GM12874 (cell line): ENCODE results near the gene RABEP1.

Experiments used
- TF ChIP-seq, protein P1 (sequence below): IDR thresholded peaks from 2 replicates; pipeline ENCODE4 v1.5.1; 2011; ENCODE audit warnings: low read depth, mild to moderate bottlenecking, control low read depth, low read length, moderate library complexity; ENCODE audit not compliant: insufficient read depth

RABEP1 gene

DNA sequence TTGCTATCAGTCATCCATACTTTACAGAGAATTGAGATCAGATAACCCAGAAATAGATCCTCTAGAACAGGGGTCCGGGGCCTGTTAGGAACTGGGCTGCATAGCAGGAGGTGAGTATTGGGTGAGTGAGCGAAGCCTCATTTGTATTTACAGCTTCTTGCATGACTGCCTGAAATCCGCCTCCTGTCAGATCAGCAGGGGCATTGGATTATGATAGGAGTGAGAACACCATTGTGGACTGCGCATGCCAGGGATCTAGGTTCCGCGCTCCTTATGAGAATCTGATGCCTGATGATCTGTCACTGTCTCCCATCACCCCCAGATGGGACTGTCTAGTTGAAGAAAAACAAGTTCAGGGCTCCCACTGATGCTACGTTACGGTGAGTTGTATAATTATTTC lies 34.5 kb upstream of the RABEP1 start:
- TF ChIP-seq, protein P1, sequence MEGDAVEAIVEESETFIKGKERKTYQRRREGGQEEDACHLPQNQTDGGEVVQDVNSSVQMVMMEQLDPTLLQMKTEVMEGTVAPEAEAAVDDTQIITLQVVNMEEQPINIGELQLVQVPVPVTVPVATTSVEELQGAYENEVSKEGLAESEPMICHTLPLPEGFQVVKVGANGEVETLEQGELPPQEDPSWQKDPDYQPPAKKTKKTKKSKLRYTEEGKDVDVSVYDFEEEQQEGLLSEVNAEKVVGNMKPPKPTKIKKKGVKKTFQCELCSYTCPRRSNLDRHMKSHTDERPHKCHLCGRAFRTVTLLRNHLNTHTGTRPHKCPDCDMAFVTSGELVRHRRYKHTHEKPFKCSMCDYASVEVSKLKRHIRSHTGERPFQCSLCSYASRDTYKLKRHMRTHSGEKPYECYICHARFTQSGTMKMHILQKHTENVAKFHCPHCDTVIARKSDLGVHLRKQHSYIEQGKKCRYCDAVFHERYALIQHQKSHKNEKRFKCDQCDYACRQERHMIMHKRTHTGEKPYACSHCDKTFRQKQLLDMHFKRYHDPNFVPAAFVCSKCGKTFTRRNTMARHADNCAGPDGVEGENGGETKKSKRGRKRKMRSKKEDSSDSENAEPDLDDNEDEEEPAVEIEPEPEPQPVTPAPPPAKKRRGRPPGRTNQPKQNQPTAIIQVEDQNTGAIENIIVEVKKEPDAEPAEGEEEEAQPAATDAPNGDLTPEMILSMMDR, result no peak

DNA sequence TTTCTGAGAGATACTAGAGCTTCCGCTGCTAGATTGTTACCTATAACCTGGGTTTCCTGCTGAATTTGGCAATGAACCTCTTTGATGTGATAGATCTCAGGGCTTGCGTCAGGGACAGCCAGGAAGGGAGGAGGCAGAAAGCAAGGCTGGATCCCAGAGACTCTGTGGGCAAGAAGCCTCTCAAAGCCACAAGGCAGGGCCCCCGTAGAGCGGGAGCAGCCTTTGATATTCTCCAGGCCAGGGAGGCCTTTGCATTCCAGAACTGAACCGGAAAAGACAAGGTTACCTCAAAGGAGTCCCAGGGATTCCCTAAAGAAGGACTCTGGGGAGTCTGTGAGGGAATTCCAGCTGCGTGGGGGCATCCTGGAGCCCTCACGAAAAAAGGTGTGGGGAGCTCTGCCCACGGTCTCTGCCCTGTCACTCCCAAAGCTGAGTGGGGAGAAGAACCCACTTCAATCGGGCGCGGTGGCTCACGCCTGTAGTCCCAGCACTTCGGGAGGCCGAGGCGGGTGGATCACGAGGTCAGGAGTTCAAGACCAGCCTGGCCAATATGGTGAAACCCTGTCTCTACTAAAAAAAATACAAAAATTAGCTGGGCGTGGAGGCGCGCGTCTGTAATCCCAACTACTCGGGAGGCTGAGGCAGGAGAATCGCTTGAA lies 33.1 kb upstream of the RABEP1 start:
- TF ChIP-seq, protein P1, result no peak

DNA sequence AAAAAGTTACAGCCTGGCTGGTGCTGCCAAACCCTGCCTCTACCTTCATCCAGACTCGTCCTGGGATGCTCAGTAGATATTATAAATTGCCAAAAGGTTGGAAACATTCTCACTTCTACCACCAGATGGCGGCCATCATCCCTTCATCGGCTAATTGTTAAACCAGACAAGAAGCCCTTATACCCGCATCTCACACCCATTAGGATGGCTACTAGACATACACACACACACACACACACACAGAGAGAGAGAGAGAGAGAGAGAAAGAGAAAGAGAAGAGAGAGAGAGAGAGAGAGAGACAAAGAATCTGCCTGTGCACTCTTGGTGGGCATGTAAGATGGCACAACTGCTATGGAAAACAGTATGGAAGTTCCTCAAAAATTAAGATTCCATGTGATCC lies 32.5 kb upstream of the RABEP1 start:
- TF ChIP-seq, protein P1, result peak; percentile 57

DNA sequence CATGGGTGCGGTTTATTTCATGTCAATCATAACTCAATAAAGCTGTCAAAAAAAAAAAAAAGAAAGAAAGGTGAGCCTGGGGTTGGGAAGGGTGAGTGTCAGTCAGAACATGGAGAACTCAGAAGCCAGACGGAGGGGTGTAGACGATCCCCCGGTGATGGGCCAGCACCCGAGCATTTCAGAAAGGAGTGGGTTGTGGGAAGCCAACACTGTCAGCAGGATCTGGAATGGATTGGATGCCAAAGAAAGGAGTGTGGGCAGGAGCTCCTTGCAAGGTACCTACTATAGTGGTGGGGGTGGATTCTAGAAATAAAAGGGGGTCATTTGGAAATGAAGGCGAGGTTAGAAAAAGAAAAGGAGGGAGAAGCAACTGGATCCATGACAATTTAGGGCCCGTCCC lies 27.7 kb upstream of the RABEP1 start:
- TF ChIP-seq, protein P1, result no peak

DNA sequence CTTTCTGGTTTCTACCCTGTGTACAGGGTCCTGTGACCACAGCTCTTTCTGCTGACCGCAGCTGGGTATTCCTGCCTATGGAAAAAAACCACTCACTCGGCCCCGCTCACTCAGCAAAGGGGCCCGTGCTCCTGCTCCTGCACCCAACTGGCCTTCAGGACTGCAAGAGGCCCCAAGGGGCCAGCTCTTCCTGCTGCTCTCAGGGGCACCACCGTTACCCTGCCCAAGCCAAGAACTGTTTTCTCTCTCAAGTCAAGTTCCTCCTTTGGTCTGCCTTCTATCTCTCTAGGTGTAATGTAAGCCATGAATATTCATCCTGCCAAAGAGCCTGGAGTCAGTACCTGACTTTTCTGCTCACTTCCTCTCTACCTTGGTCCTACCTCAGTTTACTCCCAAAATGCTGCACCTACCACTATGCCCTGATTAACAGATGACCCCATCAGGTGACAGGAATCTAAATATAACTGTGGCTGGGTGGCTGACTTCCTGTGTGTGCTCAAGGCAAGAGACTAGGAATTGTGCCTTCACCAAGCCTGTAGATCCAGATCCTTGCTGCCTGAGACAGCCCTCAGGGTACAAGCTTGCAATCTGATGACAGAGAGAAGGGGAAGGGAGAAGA lies 27.1 kb upstream of the RABEP1 start:
- TF ChIP-seq, protein P1, result no peak

DNA sequence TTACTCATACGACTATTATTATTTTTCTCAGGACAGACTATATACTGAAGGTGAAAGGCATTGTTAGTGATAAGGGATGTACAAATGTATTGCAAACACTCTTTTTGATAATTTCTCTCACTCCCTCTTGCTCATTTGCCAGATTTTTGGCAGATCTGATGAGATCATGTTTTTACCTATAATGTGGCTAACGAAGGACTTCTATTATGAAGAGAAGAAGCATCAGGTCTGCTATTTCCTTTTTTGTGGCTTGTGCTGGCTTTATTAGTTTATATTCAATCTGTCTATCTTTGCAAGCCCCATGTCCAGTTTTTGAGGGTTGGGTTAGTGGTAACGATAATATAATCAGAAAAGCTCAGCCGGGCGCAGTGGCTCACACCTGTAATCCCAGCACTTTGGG lies 25.0 kb upstream of the RABEP1 start:
- TF ChIP-seq, protein P1, result no peak

DNA sequence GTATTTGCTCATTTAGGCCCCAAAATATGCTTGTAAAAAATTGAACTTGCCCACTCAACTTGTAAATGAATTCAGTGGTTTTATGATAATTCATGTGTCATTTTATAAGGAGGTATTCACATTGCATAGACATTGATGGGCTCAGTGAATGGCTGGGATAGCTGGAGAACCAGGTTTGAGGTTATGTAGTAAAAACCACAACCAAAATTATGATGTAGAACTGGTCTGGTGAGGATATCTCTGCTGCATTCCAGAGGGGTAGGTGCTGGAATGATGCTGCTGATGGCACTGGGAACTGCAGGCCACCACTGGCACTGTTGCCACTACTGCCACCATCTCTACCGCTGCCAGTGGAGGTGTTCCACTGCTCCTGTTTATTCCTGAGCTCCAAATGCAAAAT lies 21.5 kb upstream of the RABEP1 start:
- TF ChIP-seq, protein P1, result no peak
